T47D (cell line): ENCODE measurements around the gene MCF2L2.

Experiments used
- DNase-seq, 2 experiments: peaks; one replicate each; pipeline versions ENCODE4 v3.0.0 to v3.0.0-alpha.2; 2011 to 2012; ENCODE audit warnings: low read depth in 1 of 2, low spot score in 1 of 2
- JUND ChIP-seq: IDR thresholded peaks from 2 replicates; pipeline ENCODE4 v1.6.1; 2012; ENCODE audit warnings: low read depth
- in situ Hi-C: cut with HindIII; loops from 2 replicates; pipeline ENCODE4 v1.10.0; 2016; ENCODE audit warnings: low sequenced_read_pairs, low pct_unique_long_range_greater_than_20kb

Gene MCF2L2

DNA sequence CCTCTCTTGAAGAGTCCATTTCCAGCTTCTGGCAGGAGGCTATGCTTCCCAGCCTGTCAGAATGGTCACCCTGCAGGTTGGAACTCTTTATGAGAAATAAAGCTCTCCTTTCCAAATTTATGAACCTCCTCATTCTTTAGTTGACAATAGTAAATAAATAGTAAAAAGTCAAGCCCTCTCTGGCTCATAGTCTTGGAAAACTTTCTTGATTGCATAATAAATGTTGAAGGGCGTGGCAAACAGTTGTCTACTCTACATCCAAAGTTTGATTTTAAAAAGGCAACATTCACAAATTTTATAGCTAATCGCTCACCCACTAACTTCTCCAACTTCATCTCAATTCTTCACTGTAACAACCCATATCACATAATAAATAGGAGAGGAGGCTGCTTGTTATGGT is 58.8 kb downstream of the MCF2L2 start:
- TF ChIP-seq JUND = no peak
- no peak for DNase-seq
- in situ Hi-C loops = no loop called here

DNA sequence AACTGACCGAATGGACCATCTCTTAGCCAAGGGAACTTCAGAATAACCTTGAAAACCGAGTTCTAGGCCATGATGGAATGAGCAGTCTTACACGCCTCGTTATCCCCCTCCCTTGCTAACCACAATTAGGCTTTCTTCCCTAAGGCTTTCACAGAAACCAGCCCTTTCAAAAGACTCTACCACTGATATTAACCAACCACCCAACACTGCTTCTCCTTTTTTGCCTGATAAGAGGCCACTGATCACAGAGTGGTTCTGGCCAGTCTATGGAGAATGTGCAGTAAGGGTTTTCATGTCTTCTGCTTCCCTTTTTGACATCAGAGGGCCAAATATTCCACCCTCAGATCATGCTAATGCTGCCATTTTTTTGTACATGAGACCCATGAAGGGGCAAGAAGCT is 59.3 kb downstream of the MCF2L2 start:
- in situ Hi-C loops = no loop called here
- DNase-seq = no peak
- no peak for TF ChIP-seq JUND

DNA sequence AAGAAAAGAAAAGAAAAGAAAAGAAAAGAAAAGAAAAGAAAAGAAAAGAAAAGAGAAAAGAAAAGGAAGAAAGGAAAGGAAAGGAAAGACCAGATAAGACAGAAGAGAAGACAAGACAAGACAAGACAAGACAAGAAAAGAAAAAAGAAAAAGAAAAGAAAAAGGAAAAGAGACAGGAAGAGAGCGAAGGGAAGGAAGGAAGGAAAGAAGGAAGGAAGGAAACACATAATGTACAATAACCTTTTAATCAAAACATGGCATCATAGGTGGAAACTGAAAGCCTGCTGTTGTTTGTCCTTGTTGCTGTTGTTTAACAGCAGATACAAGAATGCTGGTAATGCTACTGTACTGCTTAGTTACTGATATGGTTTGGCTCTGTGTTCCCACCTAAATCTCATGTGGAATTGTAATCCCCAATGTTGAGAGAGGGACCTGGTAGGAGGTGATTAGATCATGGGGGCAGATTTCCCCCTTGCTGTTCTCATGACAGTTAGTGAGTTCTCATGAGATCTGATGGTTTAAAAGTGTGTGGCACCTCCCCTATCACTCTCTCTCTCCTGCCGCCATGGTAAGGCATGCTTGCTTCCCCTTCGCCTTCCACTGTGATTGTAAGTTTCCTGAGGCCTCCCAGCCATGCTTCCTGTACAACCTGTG is 67.3 kb downstream of the MCF2L2 start:
- DNase-seq = no peak
- no peak for TF ChIP-seq JUND
- in situ Hi-C loops = no loop called here

DNA sequence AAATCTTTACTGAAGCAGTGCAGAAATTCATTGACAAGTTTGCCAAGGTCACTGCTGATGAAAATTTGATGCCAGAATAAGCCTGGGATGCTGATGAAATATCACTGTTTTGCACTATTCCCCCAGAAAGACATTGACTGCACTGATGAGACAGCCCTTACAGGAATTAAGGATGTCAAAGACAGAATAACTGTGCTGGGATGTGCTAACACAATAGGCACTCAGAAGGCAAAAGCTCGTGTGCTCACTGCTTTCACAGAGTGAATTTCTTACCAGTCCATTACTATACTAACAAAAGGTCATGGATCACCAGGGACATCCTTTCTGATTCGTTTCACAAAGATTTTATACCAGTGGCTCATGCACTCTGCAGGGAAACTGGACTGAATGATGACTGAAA is 69.4 kb downstream of the MCF2L2 start:
- in situ Hi-C loops = no loop called here
- no peak for DNase-seq
- no peak for TF ChIP-seq JUND

DNA sequence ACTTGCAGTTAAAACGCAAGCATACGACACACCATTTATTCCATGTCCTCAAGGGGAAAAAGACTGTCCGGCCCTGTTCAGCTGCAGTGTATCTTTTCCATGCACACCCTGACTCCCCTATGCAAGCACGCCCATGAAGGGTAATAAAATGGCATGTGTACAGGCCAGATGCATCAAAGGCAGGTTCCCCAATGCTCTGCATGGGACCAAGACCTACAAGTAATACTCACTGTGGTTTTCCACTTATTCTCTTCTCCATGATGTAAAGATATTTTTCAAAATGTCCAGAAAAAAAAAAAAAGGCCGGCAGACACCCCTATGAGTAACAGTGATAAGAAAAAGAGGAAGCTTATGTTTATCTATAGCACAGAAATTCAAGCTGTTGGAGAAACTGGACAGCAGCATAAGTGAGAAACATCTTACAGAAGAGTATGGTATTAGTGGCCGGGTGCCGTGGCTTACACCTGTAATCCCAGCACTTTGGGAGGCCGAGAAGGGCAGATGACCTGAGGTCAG is 70.8 kb downstream of the MCF2L2 start:
- DNase-seq = no peak
- in situ Hi-C loops = no loop called here
- no peak for TF ChIP-seq JUND

DNA sequence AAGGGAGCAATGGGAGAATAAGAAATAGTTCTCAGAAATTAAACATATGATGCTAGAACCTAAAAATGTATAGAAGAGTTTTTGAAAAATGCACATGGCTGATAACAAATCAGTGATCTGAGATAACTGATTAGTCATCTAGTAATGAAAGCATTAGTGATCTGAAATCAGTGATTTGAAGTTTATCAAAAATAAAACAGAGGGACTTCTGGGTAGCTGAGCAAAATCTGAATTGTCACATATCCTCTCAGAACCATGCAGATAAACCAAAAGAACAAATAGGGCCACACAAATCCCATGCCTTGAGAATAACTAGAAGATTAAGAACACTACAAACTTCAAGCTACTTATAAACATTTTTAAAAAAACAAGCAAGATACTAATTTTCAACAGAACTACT is 71.5 kb downstream of the MCF2L2 start:
- in situ Hi-C loops = no loop called here
- no peak for TF ChIP-seq JUND
- DNase-seq = no peak

DNA sequence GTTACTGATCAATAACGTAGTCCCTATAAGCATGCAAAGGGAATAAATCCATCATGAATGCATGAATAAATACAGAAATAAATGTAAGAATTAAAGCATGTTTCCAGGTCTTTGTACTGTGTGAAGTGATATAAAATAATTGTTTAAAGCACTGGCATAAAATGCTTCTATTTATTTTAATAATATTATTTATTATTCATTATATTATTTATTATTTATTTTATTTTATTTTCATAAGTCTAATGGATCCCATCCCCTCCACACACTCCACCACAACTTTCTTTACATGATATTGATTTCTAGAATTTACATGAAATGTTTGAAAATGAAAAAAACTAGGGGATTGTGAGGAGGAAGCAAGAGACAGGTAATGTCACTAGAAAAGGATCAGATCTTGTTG is 73.5 kb downstream of the MCF2L2 start:
- TF ChIP-seq JUND = no peak
- DNase-seq = no peak
- in situ Hi-C loops = no loop called here

DNA sequence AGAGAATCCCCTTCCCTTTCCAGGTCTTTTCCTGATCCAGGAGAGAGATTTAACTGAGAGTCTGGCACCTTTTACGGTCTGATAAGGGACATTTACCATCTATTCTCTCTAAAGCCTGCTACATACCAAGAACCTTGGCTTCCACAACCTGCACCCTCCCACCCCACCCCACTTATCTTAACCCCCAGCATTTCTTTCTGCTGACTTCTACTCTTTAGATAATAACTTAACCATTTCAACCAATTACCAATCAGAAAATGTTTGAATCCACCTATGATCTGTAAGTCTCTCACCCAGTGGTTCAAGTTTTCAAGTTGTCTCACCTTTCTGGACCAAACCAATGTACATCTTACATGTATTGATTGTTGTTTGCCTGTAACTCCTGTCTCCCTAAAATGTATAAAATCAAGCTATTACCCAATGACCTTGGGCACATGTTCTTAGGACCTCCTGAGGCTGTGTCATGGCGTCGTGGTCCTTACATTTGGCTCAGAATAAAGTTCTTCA is 74.0 kb downstream of the MCF2L2 start:
- no peak for TF ChIP-seq JUND
- DNase-seq = no peak

DNA sequence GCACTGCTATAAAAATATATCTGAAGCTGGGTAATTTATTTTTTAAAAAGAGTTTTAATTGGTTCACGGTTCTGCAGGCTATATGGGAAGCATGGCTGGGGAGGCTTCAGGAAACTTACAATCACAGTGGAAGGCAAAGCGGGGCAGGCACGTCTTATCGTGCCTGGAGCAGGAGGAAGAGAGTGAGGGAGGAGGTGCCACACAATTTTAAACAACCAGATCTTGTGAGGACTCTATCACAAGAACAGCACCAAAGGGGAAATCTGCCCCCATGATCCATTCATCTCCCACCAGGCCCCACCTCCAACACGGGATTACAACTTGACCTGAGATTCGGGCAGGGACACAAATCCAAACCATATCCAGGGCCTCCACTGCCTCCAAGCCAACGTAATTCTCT is 75.0 kb downstream of the MCF2L2 start:
- no peak for TF ChIP-seq JUND
- in situ Hi-C loops = no loop called here

More for the DNA sequence above, 74.0 kb downstream of the MCF2L2 start:
- in situ Hi-C loops = no loop called here

DNA sequence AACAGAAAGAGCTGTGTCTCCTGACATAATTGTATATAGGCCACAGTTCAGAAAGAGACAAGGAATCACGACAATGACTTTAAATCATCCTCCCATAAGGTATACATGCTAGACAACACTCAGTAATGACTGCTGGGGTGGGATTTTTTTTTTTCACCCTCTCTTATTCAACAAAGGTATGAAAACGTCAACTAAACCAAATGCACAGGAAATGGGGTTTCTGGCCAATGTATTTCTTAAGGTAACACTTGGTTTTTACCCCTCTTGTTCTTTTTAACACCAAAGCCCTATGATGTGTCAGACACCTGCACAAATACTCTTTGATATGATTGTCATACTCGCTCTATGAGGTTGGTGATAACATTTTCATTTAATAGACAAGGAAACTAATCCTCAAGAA is 78.3 kb downstream of the MCF2L2 start:
- in situ Hi-C loops = no loop called here
- DNase-seq = no peak
- TF ChIP-seq JUND = no peak

More for the DNA sequence above, 75.0 kb downstream of the MCF2L2 start:
- no peak for DNase-seq

DNA sequence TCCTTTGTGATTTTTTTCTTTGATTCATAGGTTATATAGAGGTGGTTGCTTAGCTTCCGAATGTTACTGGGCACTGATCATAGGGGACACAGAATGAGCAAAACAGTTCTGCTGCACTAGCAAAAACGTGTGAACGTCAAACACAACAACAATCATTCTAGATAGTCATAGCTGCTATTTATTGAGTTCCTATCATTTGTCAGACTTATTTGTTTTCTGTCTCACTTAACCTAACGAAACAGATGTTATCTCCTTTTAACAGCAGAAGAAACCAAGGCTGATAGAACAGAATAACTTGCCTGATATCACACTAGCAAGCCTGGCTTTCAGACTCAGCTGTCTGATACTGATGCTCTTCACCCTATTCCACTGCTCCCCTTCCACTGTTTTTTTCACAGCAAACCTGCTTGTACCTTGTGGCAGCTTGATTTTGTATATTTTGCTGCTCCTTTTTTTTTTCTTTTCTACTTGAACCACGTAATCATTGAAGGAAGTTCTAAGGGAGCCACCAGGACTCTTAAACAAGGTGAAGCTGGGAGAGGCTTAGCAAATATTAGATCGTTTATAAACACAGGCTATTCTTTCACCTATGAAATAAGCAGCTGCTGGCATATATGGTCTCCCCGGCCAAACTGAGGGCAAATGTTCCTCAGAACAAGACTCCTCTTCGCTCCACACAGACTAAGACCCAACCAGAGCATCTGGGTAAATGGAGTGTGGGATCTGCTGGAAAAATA is 78.8 kb downstream of the MCF2L2 start:
- no peak for TF ChIP-seq JUND
- in situ Hi-C loops = no loop called here
- no peak for DNase-seq

DNA sequence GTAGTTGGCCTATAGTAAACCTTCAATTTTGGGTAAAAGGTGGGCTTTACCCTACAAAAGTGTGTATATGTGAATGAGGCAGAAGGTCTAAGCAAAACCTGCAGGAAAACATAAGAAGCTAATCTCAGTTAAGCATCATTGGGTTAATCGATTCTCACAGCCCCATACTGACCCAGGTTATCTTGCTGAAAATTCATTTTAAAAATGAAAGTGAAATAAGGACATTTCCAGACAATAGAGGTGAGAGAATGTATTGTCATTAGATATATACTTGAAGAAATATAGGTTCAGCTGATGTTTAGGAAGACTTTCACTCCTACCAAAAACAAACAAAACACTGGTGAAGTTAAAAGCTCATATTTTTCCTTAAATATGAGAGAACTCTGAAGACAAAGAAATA is 85.6 kb downstream of the MCF2L2 start:
- in situ Hi-C loops = no loop called here
- DNase-seq = no peak
- TF ChIP-seq JUND = no peak

DNA sequence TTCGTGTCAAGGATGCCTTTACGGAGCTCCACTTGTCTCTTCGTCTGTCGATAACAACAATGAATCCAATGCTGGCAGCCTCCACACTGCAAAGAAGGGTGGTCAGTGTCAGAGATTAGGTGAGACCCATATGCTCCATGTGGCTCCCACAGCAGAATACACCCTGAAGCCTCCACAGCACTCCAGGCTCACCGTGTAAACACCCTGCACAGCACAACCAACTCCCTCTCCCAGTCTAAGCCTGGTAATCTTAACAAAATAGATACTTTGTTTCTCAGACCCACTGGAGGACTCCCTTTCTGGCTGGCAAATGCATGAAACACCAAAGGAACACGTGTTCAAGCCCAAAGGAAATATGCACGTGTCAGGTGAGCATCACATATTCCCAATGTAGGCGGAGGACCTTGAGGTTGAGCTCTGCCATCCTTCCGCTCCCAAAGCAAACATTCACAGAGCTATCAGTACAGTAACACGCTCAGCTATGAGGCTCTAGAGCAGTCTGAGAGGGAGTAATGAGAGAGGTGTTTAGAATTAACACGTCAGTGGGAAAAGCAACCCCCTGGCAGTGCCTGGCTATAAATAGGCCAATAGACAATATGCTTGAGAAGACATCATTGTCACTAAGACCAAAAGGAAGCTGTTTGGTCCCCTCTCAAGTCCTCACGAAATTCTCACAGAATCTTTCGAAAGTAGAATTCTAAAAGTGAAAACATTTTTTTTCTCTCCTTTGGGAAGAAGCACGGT is 86.7 kb downstream of the MCF2L2 start:
- in situ Hi-C loops = no loop called here
- no peak for TF ChIP-seq JUND
- DNase-seq = no peak
